Stimulated activated CD8-positive, alpha-beta memory T cell treated with anti-CD3 and anti-CD28 coated beads, Interleukin-15, amount 100 ng/mL, for 4 hours (primary cell): Measurements from ENCODE around the gene CHCHD3.

Experiments used
- DNase-seq, 2 donors: peaks; one replicate each; pipeline ENCODE4 v3.0.0-alpha.2; 2020; ENCODE audit warnings: low read depth in 2 of 2

The CHCHD3 gene

GRCh38 chr7:132861940-132862554 lies 219.8 kb downstream of the CHCHD3 start:
- no peak for DNase-seq

DNA sequence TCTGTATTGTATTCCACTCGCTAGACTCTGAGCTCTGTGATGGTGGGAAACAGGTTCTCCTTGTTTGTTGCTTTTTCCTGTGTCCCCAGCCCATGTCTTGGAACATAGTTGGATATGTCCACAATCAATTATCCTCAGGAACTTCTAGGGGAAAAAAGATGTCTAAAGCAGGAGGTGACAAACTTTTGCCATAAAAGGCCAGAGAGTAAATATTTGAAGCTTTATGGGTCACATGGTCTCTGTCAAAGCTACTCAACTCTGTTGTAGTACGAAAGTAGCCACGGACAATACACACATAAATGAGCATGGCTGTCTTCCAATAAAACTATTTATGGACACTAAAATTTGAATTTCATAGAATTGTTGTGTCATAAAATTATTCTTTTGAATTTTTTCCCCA lies 220.5 kb downstream of the CHCHD3 start:
- no peak for DNase-seq

DNA sequence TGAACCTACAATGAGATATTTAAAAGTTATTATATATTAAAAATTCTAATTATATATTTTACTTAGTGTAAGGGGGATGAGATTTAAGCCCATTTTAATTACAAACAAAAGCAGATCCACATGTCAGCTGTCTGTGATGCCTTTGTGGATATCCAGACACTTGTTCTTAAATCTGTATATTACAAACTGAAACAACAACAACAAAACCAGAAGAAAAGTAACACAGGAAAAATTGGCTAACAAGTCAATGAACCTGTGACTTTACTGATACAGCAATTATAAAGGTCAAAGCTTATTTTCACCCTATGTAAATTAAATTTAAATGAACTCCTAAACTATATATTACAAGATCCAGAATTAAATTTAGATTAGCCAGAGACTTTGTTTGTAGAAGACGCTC lies 222.7 kb downstream of the CHCHD3 start:
- DNase-seq, result no peak

DNA sequence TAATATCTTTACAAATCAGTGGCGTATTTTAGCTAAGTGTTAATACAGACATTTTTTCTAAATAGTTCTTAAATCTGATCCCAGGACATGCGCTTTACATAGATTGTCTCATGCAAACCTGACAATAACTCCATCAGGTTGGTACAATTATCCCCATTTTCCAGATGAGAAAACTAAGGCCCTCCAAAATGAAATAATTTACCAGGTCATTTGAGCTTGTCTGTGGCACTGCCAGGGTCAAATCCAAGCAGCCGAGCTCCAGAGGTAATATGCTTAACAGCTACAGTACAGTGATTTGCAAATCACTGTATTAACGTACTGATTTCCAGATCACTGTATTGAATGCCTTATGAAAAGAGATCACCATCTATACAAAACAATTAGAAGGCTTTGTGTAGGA lies 223.1 kb downstream of the CHCHD3 start:
- DNase-seq, result no peak

DNA sequence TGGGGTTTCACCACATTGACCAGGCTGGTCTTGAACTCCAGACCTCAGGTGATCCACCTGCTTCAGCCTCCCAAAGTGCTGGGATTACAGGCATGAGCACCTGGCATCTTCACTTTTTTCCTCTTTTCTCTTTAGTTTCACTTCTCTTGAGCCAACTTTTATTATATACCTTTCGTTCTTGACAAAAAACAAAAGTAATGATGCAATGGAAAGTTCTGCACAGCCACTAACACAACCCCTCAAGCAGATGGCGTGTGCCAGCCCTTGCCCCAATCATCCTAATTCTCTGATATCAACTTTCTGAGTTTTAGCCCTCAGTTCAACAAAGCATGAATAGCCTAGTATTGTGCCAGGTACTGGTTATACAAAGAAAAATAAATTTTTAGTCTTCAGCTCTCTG lies 223.6 kb downstream of the CHCHD3 start:
- DNase-seq, result no peak

- DNase-seq, result no peak
Measured at GRCh38 chr7:132857703-132858102, 224.2 kb downstream of the CHCHD3 start.

- DNase-seq, result no peak
Measured at GRCh38 chr7:132857031-132857430, 224.9 kb downstream of the CHCHD3 start.

DNA sequence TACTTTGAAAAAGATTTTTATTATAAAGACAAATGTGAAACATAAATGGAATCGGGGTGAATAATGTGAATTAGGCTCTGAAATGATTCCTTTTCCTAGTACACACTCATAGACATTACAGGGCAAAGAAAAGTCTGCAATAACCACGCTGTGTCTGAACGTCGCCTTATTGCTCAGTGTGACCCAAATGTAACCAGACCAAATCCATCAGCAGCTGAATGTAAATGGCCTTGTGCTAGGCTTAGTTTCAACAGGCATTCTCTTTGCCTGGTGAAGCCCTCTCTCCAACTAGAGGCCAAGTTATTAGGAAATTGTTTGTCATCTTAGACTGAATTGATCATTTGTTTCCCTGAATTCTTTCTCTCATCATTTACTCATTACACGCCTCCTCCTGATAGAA lies 225.5 kb downstream of the CHCHD3 start:
- DNase-seq, result no peak

- DNase-seq, result no peak
Measured at GRCh38 chr7:132855901-132856300, 226.0 kb downstream of the CHCHD3 start.

DNA sequence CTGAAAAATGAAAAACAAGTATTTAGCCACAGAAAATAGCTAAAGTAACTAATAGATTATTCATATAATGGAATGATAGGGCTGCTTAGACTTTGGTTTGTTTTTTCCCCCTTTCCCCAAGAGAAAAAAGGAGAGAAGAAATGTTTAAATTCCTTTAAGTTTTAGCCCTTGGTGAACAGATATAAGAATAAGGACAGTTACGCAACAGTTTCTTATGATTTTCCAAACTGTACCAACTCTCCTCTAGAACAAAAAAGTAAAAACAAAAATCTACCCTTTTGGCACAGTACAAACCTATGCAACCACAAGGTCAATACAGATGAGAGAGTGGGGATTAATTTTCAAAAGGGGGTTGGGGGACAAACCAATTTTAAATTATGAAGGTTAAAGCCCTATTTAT lies 227.7 kb downstream of the CHCHD3 start:
- DNase-seq, result no peak

- DNase-seq, result no peak
Measured at GRCh38 chr7:132847376-132847775, 234.5 kb downstream of the CHCHD3 start.

GRCh38 chr7:132846086-132846485 lies 235.8 kb downstream of the CHCHD3 start:
- DNase-seq, result no peak

- no peak for DNase-seq
Measured at GRCh38 chr7:132842478-132842877, 239.4 kb downstream of the CHCHD3 start.

GRCh38 chr7:132840199-132840598 lies 241.7 kb downstream of the CHCHD3 start:
- DNase-seq, result no peak

DNA sequence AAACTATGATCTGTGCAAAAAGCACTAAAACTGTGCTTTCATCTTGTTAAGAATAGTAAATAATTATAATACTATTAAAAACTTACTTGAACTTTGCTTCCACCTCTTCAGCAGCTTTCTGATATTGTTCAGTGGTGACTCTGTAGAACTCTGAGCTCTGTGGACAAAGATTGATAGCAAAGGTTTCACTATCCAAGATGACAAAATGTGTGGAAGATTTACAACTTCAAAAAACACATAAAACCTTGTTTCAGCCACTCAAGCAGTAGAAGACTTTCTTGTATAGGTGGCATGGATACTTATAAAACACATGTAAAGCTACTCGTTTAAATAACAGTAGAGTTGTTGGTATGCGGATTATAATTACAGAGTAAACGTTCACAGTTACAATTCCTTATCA lies 243.6 kb downstream of the CHCHD3 start:
- DNase-seq, result no peak

DNA sequence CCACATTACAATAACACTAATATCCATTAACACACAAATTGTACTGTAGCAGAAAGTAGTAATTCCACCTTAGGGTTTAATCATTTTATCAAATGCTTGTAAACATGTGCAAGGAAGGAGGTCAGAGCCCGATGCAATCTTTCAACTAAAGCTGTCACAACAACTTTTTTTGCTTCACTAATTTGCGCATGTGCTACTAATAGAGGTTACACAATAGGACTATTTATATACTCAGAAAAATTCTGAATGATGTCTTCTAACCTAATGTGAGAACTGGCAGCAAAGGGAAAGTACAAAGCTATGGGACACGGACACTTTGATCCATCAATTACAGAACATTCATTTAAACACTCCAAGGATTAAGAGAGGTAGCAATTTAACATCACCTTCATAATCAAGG lies 244.4 kb downstream of the CHCHD3 start:
- DNase-seq, result no peak

GRCh38 chr7:132836746-132837145 lies 245.1 kb downstream of the CHCHD3 start:
- no peak for DNase-seq

DNA sequence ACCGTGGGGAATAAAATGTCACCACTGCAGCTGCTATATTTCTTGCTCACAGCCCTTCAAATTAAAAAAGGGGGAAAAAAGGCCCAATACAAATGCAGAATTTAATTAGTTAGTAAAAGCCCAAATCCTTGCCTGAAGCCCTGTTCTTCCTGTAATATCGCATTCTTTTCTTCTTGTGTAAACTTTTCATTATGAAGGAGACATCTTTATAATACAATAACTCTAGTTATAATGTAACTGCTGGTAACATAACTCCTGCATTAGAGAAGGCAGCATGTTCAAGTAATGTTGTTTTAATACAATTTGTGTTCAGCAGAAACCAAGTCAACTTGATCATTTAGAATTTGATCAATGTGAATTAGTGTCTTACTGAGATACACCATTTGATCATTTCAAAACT lies 250.9 kb downstream of the CHCHD3 start:
- no peak for DNase-seq

DNA sequence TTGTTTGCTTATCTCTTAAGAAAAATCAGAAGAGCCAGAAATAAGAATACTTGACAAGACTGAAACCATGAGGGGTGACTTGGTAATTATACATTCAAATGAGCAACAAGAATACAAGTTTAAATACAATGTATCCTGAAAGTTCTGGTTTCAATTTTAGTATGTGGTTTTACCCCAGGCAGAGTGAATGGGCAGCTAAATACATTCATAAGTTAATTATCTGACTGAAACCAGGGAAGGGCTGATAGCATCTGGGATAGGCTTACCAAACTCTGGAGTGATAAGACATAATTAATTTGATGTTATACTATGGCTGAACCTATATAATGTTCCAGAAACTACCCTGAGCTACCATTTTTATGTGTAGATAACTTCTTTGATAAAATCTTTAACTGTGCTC lies 253.4 kb downstream of the CHCHD3 start:
- DNase-seq, result no peak

DNA sequence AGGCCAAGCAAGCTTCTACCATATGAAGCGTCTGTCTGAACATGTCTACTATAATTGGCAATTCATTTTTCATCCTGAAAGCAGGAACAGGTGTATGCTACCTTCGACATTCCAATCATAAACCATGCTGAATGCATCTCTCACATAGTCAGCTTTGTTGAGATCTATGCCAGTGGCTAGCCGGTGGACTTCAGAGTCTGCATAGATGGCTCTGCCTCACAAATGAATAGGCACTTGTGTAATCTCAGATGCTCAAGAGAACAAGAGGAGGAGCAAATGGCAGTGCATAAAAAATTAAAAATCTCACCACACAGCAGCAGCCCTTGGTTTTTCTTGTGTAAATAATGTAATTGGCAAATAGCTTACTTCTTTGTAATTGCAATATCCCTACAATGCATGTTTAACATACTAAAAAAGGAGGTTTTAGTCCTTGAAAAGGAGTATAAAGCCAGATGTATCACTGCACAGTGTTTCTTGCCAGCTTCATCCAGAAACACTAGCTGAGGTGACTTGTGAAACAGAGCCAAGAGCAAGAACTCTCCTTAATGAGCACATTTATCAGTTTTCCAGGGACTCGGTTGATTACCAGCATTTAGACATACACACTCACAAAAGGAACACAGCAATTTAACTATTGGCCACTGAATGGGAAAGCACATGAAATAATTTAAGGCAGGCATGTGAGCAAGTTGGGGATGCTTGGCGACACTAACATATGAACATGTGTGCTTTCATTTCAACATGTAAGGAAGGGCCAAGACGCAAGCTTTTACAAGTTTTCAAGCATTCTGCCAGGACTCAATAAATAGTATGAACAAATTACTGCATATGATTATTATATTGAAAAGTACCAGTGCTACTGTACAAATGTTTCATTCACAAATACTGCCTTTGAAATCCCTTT lies 255.7 kb downstream of the CHCHD3 start:
- no peak for DNase-seq

DNA sequence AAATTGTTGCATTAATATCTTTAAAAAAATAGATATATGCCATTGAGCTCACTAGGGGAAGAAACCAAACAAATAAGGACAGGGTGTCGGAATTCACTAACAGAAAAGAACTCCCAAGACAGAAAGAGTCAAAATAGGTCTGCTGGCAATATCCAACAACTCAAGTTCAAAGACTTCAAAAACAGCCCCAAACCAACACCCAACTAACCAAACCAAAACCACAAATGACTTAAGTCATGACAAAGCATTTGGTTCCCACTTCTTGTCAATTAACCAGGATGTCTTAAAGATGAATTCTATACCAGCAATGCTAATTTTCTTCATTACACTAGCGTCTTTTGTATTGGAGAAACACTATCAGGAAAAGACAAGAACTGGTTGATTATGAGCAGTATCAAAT lies 256.7 kb downstream of the CHCHD3 start:
- DNase-seq, result no peak

- no peak for DNase-seq
Measured at GRCh38 chr7:132819648-132820047, 262.2 kb downstream of the CHCHD3 start.

DNA sequence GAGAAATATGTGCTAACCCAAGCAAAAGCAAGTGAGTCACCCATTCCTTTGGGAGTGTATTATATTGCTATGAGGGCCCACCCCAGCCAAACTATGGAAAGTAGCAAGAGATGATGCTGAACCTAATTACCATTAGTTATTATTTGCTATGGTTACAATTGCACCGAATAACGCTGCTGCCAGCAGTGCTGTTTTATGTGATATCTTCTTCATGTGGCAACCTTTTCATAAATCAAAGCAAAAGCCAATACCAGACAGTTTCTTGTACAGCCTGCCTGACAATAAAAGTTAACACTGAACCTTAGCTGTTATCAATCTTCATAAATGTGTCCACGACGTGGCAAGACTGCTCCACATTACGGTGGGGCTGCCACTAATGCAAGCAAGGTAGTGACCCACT lies 263.9 kb downstream of the CHCHD3 start:
- DNase-seq, result no peak
